Upper lobe of left lung (tissue), 4 donors: Measurements from ENCODE around the gene SYNE2.

Source experiments
- POLR2A ChIP-seq, 4 donors: fragments of 450-650 bp; IDR thresholded peaks; one replicate each; pipeline ENCODE4 v1.5.1; 2016 to 2017; ENCODE audit warnings: antibody characterized with exemption in 4 of 4, mild to moderate bottlenecking in 2 of 4
- POLR2AphosphoS5 ChIP-seq, 2 donors: sonication (generic); formaldehyde crosslinking; IDR thresholded peaks; one replicate each; pipeline ENCODE4 v1.5.1; 2017; ENCODE audit warnings: antibody characterized with exemption in 2 of 2
- TF ChIP-seq, protein P1 (sequence below), 6 experiments: fragments of 450-650 bp in 4 of 6; fragments of 200-600 bp in 2 of 6; sonication (generic) in 2 of 6; IDR thresholded peaks; one replicate each; pipeline ENCODE4 v1.5.1; 2016 to 2019; ENCODE audit warnings: antibody characterized with exemption in 6 of 6

GRCh38 chr14:63863004-63863403 lies 10.2 kb downstream of the SYNE2 start:
- TF ChIP-seq POLR2A (IDR thresholded peaks at IDR 0.05) (no peak), POLR2AphosphoS5 (IDR thresholded peaks at IDR 0.05) (no peak)
- TF ChIP-seq, protein P1, sequence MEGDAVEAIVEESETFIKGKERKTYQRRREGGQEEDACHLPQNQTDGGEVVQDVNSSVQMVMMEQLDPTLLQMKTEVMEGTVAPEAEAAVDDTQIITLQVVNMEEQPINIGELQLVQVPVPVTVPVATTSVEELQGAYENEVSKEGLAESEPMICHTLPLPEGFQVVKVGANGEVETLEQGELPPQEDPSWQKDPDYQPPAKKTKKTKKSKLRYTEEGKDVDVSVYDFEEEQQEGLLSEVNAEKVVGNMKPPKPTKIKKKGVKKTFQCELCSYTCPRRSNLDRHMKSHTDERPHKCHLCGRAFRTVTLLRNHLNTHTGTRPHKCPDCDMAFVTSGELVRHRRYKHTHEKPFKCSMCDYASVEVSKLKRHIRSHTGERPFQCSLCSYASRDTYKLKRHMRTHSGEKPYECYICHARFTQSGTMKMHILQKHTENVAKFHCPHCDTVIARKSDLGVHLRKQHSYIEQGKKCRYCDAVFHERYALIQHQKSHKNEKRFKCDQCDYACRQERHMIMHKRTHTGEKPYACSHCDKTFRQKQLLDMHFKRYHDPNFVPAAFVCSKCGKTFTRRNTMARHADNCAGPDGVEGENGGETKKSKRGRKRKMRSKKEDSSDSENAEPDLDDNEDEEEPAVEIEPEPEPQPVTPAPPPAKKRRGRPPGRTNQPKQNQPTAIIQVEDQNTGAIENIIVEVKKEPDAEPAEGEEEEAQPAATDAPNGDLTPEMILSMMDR (IDR thresholded peaks at IDR 0.05) = no peak
